Erythroblast (primary cell): ENCODE results near the gene PDE4D.
"Not testable (repeated sequence)": the region's sequence is repeated elsewhere in the genome, so short reads cannot be mapped to it uniquely, and the experiment has no call there.

ENCODE experiments used
- DNase-seq, 2 experiments: peaks; one replicate each; lab custom pipeline; 2025; lab: John Stamatoyannopoulos, UW
- GATA1 ChIP-seq: IDR thresholded peaks from 2 replicates; pipeline ENCODE4 v1.6.1; 2011; ENCODE audit warnings: low read depth, mild to moderate bottlenecking, control low read depth, low read length, moderate library complexity
- POLR2A ChIP-seq: IDR thresholded peaks from 2 replicates; pipeline ENCODE4 v1.6.1; 2011; ENCODE audit warnings: mild to moderate bottlenecking, low read length

Gene PDE4D

DNA sequence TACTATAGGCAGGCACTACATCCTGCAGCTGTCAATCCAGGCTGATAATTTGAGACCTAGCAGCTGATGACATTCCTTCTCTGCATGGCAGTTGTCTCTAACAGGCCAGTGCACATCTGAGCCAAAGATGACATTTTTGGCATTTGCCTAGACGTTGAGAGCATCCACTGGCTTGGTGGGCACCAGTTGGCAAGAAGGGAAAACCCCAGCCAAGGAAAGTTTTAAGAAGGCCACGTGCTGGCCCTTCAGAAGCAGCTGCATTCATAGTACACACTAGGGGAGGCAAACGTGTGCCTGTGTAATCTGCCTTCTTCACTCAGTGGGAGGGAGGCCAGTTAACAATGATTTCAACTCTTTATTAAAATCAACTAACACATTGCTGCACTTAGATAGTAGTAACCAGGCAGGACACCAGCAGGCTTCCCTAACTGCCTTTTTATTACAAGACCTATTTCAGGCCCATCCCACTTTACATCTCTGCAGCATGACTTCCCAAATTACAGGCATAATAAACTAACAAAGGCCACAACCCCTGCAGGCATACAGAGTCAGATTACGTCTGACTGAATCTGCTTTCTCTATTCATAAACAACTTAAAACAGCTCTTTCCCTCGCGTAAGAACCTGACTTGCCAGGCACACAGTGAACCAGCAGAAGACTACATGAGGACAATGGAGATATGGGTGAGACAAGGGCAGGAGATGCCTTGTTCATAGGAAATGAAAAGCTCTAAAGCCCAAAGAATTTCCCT lies 576.3 kb downstream of the PDE4D start:
- TF ChIP-seq GATA1 (no peak), POLR2A (no peak)
- DNase-seq, result no peak

GRCh38 chr5:59312223-59312622 lies 581.3 kb downstream of the PDE4D start:
- TF ChIP-seq POLR2A (no peak), GATA1 (no peak)
- no peak for DNase-seq

DNA sequence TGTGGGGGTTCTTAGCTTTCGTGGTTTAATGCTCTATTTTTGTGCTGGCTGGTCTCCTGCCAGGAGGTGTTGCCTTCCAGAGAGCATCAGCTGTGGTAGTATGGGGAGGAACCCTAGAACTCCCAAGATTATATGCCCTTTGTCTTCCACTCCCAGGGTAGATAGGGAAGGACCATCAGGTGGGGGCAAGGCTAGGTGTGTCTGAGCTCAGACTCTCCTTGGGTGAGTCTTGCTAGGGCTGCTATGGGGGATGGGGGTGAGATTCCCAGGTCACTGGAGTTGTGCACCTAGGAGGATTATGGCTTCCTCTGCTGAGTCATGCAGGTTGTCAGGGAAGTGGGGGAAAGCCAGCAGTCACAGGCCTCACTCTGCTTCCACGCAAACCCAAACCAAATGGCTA lies 584.8 kb downstream of the PDE4D start:
- not testable (repeated sequence) for DNase-seq

DNA sequence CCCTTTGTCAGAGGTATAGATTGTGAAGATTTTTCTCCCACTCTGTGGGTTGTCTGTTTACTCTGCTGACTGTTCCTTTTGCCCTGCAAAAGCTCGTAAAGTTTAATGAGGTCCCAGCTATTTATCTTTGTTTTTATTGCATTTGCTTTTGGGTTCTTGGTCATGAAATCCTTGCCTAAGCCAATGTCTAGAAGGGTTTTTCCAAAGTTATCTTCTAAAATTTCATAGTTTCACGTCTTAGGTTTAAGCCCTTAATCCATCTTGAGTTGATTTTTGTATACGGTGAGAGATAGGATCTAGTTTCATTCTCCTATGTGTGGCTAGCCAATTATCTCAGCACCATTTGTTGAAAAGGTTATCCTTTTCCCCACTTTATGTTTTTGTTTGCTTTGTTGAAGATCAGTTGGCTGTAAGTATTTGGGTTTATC lies 590.2 kb downstream of the PDE4D start:
- DNase-seq, result not testable (repeated sequence)

- DNase-seq, result not testable (repeated sequence)
Measured at GRCh38 chr5:59302509-59302908, 591.0 kb downstream of the PDE4D start.

GRCh38 chr5:59301727-59302126 lies 591.8 kb downstream of the PDE4D start:
- TF ChIP-seq GATA1 (no peak), POLR2A (no peak)
- DNase-seq, result no peak

DNA sequence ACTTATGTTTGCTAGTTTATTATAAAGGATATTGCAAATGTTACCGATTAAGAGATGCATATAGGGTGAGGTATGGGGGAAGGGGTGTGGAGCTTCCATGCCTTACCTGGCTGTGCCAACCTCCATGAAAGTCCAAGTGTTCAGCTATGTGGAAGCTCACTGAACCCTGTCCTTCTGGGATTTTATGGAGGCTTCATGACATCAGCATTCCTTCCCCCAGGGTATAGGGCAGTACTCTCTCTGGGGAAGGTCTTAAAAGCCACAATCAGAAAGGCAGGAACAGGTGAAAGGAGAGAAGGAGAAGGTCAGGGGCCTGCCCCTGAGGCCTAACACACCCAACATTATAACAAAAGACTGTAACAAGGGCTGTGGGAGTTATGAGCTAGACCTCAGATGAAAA lies 592.6 kb downstream of the PDE4D start:
- no peak for DNase-seq
- TF ChIP-seq POLR2A, result no peak

DNA sequence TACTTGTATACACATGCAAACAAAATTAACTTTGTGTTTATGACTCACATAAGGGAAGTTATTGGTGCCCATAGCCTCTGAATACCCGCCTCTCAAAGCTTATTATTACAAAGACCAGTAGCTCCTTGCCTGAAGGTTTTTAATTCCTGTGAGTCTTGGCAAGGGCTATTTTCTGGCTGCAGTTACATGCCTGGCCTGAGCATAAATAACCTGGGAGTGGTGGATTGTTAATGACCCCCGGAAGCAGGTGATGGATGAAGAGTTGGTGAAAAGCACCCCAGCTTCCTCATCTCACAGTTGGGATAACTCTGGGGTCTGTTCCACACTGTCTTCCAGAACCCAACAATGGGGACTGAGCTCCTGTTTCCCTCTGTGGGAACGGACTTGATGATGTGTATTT lies 594.5 kb downstream of the PDE4D start:
- no peak for TF ChIP-seq GATA1
- TF ChIP-seq POLR2A, result no peak

GRCh38 chr5:59296317-59297264 lies 596.9 kb downstream of the PDE4D start:
- DNase-seq, result peak; percentile 2 to 6
- TF ChIP-seq POLR2A (no peak), GATA1 (no peak)

More for the DNA sequence above, 594.5 kb downstream of the PDE4D start:
- DNase-seq, result no peak

DNA sequence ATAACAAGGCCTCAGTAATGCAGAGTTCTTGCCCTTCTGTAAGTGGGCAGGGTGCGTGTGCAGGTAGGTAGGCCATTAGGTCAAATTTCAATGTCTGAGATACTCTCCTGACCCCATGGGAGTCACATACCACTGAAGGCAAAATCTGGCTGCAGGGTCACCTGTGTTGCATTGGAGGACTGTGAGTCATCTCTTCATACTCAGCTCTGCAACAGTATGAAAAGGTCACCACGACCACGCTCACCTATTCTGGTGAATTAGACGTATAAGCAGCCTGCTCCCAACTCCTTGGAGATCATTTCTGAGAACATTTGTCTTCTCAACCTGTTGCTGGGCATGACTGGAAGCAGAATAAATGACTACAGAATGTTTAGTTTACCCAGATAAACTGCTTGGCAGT lies 599.8 kb downstream of the PDE4D start:
- DNase-seq, result no peak
- TF ChIP-seq GATA1 (no peak), POLR2A (no peak)

DNA sequence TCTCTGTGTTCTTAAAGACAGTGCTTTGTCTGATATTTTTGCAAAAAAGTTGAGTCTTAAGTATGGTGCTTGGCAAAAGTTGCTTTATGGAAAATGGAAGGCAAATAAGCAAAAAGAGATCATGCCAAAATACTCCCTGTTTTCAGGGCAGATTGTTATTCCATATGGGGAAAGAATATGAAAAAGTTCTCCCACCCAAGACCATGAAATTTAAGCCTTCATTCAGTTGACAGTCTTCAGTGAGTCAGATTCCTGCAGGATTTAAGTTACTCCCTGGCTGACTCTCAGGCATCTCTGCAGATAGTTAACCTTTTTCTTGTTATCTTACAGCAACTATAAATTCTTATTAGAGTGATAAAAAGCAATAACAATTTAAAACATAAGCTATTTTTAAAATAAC lies 601.6 kb downstream of the PDE4D start:
- no peak for DNase-seq
- TF ChIP-seq POLR2A (no peak), GATA1 (no peak)

DNA sequence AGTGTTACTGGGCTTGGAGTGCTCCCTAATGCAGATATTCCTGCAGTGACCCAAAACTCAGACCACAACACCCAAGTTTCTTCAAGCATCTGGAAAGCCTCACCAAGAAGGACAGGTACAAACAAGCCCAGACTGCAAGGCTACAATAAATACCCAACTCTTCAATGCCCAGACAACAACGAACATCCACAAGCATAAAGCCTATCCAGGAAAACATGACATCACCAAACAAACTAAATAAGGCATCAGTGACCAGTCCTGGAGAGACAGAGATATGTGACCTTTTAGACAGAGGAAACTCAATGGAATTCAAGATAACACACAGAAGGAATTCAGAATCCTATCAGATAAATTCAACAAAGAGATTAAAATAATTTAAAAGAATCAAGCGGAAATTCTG lies 605.6 kb downstream of the PDE4D start:
- TF ChIP-seq POLR2A, result no peak
- no peak for TF ChIP-seq GATA1
- DNase-seq, result no peak

GRCh38 chr5:59287361-59287760 lies 606.2 kb downstream of the PDE4D start:
- TF ChIP-seq POLR2A (no peak), GATA1 (no peak)
- DNase-seq, result no peak

DNA sequence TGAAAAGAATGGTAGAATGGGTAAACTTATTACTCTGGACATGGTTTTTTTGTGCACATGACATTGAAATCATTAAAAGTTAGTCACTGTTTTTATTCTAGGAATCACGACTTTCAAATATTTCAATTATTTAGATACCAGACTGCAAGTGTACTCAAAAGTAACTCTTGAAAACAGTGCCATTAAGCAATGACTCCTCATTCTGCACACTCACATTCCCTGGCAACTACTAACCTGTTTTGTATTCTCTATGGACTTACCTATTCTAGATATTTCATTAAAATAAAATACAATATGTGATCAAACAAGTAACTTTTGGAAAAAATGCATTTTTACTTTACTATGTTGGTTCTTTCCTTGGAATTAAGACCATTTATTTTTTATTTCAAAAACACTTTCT lies 607.0 kb downstream of the PDE4D start:
- no peak for DNase-seq
- no peak for TF ChIP-seq GATA1
